Stimulated activated effector memory CD8-positive, alpha-beta T cell treated with anti-CD3 and anti-CD28 coated beads, Interleukin-12 subunit alpha, Interleukin-12 subunit beta, amount 100 ng/mL, for 72 hours (primary cell): ENCODE measurements around the gene LDLRAD2.
"Not testable (repeated sequence)": the region's sequence is repeated elsewhere in the genome, so short reads cannot be mapped to it uniquely, and the experiment has no call there.

Source experiments
- ATAC-seq: fragments of 150-1000 bp; cut with Tn5 transposase; 2 replicates; pipeline ENCODE4 v1.10.0; 2021
- DNase-seq, 2 donors: peaks; one replicate each; pipeline ENCODE4 v3.0.0; 2021 to 2022; ENCODE audit warnings: low spot score in 2 of 2
- H3K27ac Mint-ChIP-seq: one replicate; pipeline ENCODE4 v1.8.0; 2022; ENCODE audit warnings: mild to moderate bottlenecking, mixed read lengths
- H3K36me3 Mint-ChIP-seq: one replicate; pipeline ENCODE4 v1.8.0; 2022; ENCODE audit warnings: mild to moderate bottlenecking, mixed read lengths
- H3K4me1 Mint-ChIP-seq: one replicate; pipeline ENCODE4 v1.8.0; 2022; ENCODE audit warnings: mixed read lengths
- H3K4me3 Mint-ChIP-seq: one replicate; pipeline ENCODE4 v1.8.0; 2022; ENCODE audit warnings: mild to moderate bottlenecking, mixed read lengths
- H3K9me3 Mint-ChIP-seq: one replicate; pipeline ENCODE4 v1.8.0; 2022; ENCODE audit warnings: mixed read lengths

The LDLRAD2 gene

DNA sequence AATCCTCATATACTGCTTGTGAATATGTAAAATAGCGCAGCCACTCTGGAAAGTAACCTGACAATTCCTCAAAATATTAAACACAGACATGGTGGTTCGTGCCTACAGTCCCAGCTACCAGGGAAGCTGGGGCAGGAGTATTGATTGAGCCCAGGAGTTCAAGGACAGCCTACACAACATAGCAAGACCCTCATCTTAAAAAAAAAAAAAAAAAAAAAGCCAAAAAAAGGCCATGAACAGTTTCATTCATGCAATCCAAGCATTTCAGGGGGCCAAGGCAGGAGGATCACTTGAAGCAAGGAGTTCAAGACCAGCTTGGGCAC, 33.7 kb upstream of the LDLRAD2 start:
- ATAC-seq = no peak
- no peak for DNase-seq
- peaks cover 51% of the 10 kb centered on the region for H3K36me3 Mint-ChIP-seq
- H3K9me3 Mint-ChIP-seq = no peaks in the 10 kb centered on the region
- peak overlapping the region; percentile 74 for H3K4me3 Mint-ChIP-seq
- H3K4me1 Mint-ChIP-seq = peaks cover 49% of the 10 kb centered on the region
- H3K27ac Mint-ChIP-seq = no peak overlapping the region

DNA sequence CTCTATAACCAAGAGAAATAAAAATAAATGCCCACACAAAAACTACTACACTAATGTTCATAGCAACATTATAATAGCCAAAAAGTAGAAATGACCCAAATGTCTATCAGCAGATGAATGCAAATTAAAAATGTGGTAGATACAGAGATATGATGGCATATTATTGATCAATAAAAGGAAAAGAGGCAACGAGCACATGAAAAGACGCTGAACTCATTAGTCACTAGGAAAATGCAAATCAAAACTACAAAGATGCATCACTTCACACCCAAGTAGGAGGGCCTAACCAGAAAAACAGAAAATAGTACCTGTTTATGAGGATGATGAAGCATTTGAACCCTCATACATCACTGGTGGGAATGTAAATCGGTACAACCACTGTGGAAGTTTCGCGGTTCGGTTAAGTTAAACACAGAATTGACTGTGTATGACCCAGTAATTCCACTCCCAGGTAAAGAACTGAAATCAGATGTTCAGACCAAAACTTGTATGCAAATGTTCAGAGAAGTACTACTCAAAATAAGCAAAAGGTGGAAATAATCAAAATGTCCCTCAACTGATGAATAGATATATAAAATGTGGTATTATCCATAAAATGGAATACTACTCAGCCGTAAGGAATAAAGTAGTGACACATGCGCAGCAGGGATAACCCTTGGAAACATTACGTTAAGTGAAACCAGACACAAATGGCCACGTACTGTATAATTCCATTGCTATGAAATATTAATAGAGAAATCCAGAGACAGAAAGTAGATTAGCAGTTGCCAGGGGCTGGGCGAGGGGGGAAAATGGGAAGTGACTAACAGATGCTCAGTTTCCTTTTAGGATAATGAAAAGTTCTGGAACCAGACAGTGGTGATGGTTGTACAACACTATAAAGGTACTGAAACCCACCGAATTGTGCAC, 32.2 kb upstream of the LDLRAD2 start:
- H3K4me3 Mint-ChIP-seq = peak overlapping the region; percentile 74
- H3K27ac Mint-ChIP-seq = peak overlapping the region; percentile 88
- peaks cover 56% of the 10 kb centered on the region for H3K36me3 Mint-ChIP-seq
- H3K4me1 Mint-ChIP-seq = peaks cover 47% of the 10 kb centered on the region
- ATAC-seq (peak; percentile 74), DNase-seq (peak; percentile 28 to 73)
- H3K9me3 Mint-ChIP-seq = no peaks in the 10 kb centered on the region

DNA sequence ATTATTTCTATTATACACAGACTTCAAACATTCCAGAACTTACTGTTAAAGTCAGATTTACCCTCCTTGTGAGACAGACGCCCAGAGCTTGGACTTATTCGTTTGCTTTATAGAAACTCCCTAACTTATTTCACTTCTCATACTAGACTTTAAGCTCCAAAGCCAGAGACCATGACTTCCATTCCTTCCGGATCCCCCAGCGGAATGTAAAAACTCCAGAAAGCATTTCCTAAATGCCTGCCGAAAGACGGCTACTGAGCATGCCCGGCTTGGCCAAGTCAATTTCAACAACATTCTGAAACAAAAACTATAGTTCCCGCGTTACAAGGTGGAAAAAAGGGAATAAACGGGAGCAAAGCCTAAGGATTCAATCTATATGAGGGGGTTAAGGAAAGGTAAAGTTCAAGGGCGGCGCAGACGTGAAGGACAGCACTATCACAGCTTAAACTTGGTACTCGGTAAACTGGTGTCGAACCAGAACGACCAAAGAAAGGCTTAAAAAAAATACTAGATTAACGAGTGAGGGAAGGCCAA, 30.2 kb upstream of the LDLRAD2 start:
- no peaks in the 10 kb centered on the region for H3K9me3 Mint-ChIP-seq
- peaks cover 33% of the 10 kb centered on the region for H3K4me1 Mint-ChIP-seq
- no peak for ATAC-seq
- no peak for DNase-seq
- H3K4me3 Mint-ChIP-seq = peak overlapping the region; percentile 85
- H3K36me3 Mint-ChIP-seq = peaks cover 46% of the 10 kb centered on the region
- peak overlapping the region; percentile 100 for H3K27ac Mint-ChIP-seq

DNA sequence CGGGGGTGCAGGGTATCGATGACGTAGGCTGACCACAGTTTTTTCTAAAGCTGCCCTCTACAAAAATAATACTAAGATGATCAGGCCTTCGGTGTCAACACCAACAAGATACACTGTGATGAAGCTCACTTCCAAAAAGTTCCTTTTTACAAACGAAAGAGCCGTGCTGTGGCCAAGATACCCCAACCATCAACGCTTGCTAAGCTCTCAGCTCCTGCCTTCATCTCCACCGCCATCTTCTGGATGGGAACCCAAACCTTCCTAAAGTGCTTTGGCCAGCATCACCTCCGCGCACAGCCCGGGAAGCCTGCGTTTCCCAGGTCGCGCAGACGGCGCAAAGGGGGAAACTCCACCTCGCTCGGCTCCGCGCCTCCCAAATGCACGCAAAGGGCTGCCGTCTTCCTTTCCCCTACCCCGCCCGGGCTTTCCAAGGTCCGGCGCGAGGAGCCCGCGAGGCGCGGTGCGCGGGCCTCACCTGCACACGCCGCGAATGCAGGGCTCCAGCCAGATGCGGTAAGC, 29.7 kb upstream of the LDLRAD2 start:
- peak; percentile 29 to 85 for DNase-seq
- peak; percentile 12 for ATAC-seq
- H3K9me3 Mint-ChIP-seq = no peaks in the 10 kb centered on the region
- H3K27ac Mint-ChIP-seq = peak overlapping the region; percentile 100
- peak overlapping the region; percentile 85 for H3K4me3 Mint-ChIP-seq
- H3K4me1 Mint-ChIP-seq = peaks cover 30% of the 10 kb centered on the region
- peaks cover 42% of the 10 kb centered on the region for H3K36me3 Mint-ChIP-seq

DNA sequence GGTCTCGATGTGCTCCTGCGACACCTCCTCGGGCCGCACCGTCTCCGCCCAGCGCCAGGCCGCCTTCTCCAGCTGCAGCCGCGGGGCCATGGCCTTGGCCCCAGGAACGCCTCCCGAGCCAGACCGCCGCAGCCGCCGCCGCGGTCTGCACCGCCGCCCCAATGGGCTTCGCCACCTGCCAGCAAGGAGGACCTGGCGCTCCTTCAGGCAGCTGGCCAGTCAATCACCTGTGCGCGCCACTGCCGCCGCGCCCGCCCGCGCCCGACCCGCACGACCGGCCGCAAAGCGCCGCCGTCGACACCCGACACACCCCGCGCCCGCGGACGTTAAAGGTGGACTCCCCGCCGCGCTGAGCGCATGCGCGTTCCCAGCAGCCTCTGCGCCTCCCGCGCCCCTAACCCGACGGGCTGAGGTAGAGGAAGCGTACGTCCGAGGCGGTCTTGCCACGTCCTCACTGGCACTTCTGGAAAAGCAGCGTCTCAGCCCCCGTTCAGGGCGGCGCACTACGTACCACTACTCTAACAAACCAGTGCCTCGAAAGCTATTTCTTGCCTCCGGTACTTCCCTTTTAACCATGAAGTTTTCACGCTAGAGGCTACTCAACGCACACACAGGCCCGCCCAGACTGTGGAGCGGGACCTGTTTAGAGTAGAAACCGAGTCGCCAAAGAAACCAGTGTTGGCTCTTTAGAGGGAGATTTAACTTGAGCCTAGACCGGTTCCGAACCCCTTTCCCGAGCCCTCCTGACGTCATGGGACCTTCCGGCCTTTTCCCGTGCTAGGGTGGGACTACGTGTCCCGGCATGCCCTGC, 29.0 kb upstream of the LDLRAD2 start, which contains the start of gene USP48:
Gene USP48, minus strand, starts transcription at position 282 of the 811 bp plus-strand sequence. Its CDS starts 192 bp downstream, at position 90.
- ATAC-seq (peak; percentile 88), DNase-seq (peak; percentile 94 to 98)
- peaks cover 36% of the 10 kb centered on the region for H3K36me3 Mint-ChIP-seq
- H3K4me3 Mint-ChIP-seq = peak within 1 kb of the TSS; percentile 85
- H3K4me1 Mint-ChIP-seq = peaks cover 23% of the 10 kb centered on the region
- H3K9me3 Mint-ChIP-seq = no peaks in the 10 kb centered on the region
- peak within 1 kb of the TSS; percentile 100 for H3K27ac Mint-ChIP-seq

DNA sequence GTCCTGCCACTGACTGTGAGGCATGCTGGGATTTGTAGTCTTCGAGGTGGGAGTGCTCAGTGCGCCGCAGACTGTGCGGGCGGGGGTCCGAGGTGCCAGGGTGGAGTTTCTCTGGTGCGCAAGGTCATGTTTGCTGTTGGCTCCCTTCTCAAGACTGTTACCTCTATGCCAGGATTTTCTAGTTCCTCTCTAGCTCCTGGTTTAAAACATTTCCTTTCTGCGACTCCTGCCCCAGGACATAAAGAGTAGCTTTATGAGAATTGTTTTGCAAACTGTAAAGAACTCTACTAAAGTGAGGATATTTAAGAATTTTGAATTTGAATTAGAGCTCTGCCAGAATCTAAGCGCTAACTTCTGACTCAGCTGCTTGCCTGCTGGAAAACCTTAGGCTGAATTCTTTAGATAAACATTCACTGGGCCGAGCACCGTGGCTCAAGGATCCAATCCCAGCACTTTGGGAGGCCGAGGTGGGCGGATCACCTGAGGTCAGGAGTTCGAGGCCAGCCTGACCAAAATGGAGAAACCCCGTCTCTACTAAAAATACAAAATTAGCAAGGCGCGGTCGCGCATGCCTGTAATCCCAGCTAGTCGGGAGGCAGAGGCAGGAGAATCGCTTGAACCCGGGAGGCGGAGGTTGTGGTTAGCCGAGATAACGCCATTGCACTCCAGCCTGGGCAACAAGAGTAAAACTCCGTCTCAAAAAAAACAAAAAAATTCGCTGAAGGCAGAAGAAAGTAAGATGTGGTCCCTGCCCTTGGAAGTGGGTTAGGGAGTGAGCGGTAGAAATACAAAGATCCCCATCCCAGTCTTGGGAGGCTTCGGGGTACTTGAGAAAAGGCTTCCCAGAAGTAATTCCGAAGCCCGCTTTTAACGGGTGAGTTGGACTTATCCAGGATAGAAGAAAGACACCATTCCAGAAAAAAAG, 28.1 kb upstream of the LDLRAD2 start:
- H3K9me3 Mint-ChIP-seq = no peaks in the 10 kb centered on the region

DNA sequence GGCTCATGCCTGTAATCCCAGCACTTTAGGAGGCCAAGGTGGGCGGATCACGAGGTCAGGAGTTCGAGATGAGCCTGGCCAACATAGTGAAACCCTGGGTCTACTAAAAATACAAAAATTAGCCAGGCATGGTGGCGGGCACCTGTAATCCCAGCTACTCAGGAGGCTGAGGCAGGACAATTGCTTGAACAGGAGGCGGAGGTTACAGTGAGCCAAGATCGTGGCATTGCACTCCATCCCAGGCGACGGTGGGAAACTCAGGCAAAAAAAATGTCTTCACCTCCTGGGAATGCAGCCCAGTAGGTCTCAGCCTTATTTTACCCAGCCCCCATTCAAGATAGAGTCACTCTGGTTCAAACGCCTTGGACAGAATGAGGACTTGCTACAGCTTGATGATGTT, 26.3 kb upstream of the LDLRAD2 start:
- H3K4me3 Mint-ChIP-seq, H3K4me1 Mint-ChIP-seq, H3K27ac Mint-ChIP-seq, DNase-seq, ATAC-seq, H3K9me3 Mint-ChIP-seq: not testable (repeated sequence)
- peaks cover 21% of the 10 kb centered on the region for H3K36me3 Mint-ChIP-seq

More for the DNA sequence above, 28.1 kb upstream of the LDLRAD2 start:
- peak overlapping the region; percentile 85 for H3K4me3 Mint-ChIP-seq
- ATAC-seq = no peak
- no peak for DNase-seq
- H3K27ac Mint-ChIP-seq = peak overlapping the region; percentile 100
- peaks cover 20% of the 10 kb centered on the region for H3K4me1 Mint-ChIP-seq
- H3K36me3 Mint-ChIP-seq = peaks cover 34% of the 10 kb centered on the region

DNA sequence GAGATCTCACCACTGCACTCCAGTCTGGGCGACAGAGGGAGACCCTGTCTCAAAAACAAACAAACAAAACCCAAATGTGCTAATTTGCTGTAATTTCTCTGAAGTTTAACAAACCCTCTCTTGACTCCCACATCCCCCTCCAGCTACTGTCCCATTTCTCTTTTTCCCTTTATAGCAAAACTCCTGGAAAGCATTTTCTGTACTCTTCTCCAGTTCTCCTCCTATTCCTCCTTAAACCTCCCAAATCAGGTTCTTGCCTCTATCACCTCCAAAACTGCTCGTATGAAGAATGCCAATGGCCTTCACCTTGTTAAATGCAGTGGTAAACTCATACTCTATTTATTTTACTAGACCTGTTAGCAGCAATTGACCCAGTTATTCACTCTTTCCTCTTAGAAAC, 25.4 kb upstream of the LDLRAD2 start:
- H3K36me3 Mint-ChIP-seq = peaks cover 18% of the 10 kb centered on the region

DNA sequence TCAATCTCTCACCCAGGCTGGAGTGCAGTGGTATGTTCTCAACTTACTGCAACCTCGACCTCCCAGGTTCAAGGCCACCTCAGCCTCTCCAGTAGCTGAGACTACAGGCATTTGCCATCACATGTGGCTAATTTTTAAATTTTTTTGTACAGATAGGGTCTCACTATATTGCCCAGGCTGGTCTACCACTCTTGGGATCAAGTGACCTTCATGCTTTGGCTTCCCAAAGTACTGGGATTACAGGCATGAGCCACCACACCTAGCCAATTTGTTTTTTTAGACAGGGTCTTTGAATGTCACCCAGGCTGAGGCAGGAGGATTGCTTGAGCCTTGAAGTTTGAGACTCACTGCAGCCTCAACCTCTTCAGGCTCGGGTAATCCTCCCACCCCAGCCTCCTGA, 19.0 kb upstream of the LDLRAD2 start:
- no peak for DNase-seq

More for the DNA sequence above, 25.4 kb upstream of the LDLRAD2 start:
- Mint-ChIP-seq H3K27ac (no peak overlapping the region), H3K4me3 (no peak overlapping the region), H3K4me1 (peaks cover 7% of the 10 kb centered on the region), H3K9me3 (no peaks in the 10 kb centered on the region)
- DNase-seq = no peak
- ATAC-seq = no peak

DNA sequence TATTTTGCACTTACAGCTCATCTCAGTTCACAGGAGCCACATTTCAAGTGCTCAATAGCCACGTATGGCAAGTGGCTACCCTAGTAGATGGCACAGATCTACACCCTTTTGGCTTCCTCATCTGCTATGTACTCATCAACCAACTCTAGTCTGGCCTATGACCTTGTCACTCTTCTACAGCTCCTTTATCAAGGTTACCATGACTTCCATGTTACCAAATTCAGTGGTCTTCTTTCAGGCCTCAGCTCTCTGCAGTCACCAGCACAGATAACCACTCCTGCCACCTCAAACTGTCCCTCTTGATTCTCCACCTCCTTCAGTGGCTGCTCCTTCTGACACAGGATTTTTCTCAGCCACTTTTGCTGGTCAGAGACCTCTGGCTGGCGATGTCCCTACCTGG, 17.4 kb upstream of the LDLRAD2 start:
- DNase-seq (no peak), ATAC-seq (no peak)
- H3K4me3 Mint-ChIP-seq = no peak overlapping the region
- H3K27ac Mint-ChIP-seq = no peak overlapping the region
- H3K9me3 Mint-ChIP-seq = no peaks in the 10 kb centered on the region
- H3K36me3 Mint-ChIP-seq = no peaks in the 10 kb centered on the region
- peaks cover 5% of the 10 kb centered on the region for H3K4me1 Mint-ChIP-seq

More for the DNA sequence above, 19.0 kb upstream of the LDLRAD2 start:
- H3K4me3 Mint-ChIP-seq = no peak overlapping the region
- peaks cover 5% of the 10 kb centered on the region for H3K4me1 Mint-ChIP-seq
- no peak for ATAC-seq
- H3K27ac Mint-ChIP-seq = no peak overlapping the region
- no peaks in the 10 kb centered on the region for H3K9me3 Mint-ChIP-seq
- no peaks in the 10 kb centered on the region for H3K36me3 Mint-ChIP-seq

DNA sequence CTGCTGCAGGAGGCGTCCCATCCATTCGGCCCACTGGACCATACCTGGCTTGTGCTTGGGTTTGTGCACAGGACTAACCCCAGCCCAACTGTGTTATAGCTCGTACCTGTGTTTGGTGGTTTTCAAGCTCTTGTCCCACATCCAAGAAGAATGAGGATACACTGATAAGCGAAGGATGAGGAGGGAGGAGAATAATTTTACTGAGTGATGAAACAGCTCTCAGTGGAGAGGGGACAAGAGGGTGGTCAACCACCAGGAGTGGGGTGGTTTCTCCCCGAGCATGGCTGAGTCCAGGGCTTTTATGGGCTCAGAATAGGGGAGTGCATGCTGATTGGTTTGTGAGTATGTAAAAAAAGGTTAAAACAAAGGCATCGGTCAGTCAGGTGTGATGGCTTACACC, 17.0 kb upstream of the LDLRAD2 start:
- Mint-ChIP-seq H3K4me3 (no peak overlapping the region), H3K9me3 (no peaks in the 10 kb centered on the region), H3K27ac (no peak overlapping the region), H3K36me3 (no peaks in the 10 kb centered on the region), H3K4me1 (peaks cover 5% of the 10 kb centered on the region)
- ATAC-seq (no peak), DNase-seq (no peak)

DNA sequence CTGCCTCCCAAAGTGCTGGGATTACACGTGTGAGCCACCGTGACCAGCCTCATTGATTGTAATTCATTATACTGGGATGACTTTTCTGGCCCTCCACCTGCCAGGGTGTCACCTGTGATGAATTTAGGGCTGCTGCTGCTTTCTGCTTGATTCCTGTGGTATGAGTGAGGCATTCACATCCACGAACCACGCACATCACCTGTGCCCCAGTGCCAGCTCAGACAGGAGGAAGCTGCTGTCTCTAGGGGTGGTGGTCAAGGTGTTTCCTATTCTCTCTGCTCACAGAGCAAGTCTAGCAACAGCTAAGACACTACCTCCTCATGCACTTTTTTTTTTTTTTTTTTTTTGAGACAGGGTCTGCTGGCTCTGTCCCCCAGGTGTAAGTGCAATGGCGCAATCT, 12.3 kb upstream of the LDLRAD2 start:
- Mint-ChIP-seq H3K9me3 (no peaks in the 10 kb centered on the region), H3K27ac (no peak overlapping the region), H3K4me3 (no peak overlapping the region), H3K4me1 (no peaks in the 10 kb centered on the region), H3K36me3 (no peaks in the 10 kb centered on the region)
- no peak for ATAC-seq
- no peak for DNase-seq

DNA sequence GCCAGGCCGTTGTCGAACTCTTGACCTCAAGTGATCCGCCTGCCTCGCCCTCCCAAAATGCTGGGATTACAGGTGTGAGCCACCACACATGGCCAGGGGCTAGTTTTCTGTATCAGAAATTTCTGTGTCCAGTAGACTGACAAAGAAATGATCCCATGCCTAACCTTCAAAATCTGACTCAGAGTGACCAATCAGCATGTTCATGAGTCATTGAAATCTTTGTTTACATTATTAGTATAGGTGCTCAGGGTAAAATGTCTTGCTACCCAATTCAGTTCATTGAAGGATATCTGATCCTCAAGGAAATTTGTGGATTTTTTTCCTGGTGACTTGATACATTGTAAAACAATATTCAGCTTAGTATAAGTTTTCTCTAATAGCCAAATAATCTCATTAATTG, 11.0 kb upstream of the LDLRAD2 start:
- Mint-ChIP-seq H3K4me3 (no peak overlapping the region), H3K36me3 (no peaks in the 10 kb centered on the region), H3K4me1 (no peaks in the 10 kb centered on the region), H3K27ac (no peak overlapping the region), H3K9me3 (no peaks in the 10 kb centered on the region)
- no peak for DNase-seq
- ATAC-seq = no peak

DNA sequence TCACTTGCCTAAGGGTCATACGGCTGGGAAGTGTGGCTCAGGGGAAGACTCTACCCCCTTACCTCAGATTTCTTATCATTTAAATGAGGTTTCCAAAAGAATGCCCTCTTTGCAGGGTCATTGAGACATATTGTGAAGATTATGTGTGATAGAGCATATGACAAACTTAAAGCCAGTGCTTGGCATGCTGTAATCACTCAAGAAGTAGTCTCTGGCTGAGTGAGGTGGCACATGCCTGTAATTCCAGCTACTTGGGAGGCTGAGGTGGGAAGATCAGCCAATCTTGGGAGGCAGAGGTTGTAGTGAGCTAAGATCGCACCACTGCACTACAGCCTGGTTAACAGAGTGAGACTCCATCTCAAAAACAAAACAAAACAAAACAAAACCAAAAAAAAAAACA, 7.5 kb upstream of the LDLRAD2 start:
- ATAC-seq (no peak), DNase-seq (no peak)
- H3K36me3 Mint-ChIP-seq = no peaks in the 10 kb centered on the region
- H3K27ac Mint-ChIP-seq = no peak overlapping the region
- H3K9me3 Mint-ChIP-seq = no peaks in the 10 kb centered on the region
- H3K4me3 Mint-ChIP-seq = no peak overlapping the region
- H3K4me1 Mint-ChIP-seq = no peaks in the 10 kb centered on the region
